EL (cell line): Measurements from ENCODE around the gene TMEM151B.
A peak's percentile ranks its signal among the peaks of the same experiment; 100 is the strongest.
"Not testable (repeated sequence)": the region's sequence is repeated elsewhere in the genome, so short reads cannot be mapped to it uniquely, and the experiment has no call there.

Experiments
- DNase-seq: peaks from one replicate; pipeline ENCODE4 v3.0.0-alpha.2; 2016

The TMEM151B gene

GRCh38 chr6:44309092-44309491 is 38.8 kb downstream of the TMEM151B start:
- DNase-seq = peak; percentile 52

- no peak for DNase-seq
Observed at GRCh38 chr6:44309631-44310030, 39.4 kb downstream of the TMEM151B start.

- DNase-seq = no peak
Observed at GRCh38 chr6:44310241-44310640, 40.0 kb downstream of the TMEM151B start.

GRCh38 chr6:44311304-44311703 is 41.1 kb downstream of the TMEM151B start:
- no peak for DNase-seq

- DNase-seq = no peak
Observed at GRCh38 chr6:44311767-44312166, 41.5 kb downstream of the TMEM151B start.

GRCh38 chr6:44312901-44313788 is 42.9 kb downstream of the TMEM151B start, which contains the start of gene AARS2:
TSS of gene AARS2 (minus strand) at chr6:44313347. CDS start at chr6:44313323, 24 bp downstream.
- DNase-seq = peak; percentile 82

- not testable (repeated sequence) for DNase-seq
Observed at GRCh38 chr6:44314657-44315056, 44.4 kb downstream of the TMEM151B start.

GRCh38 chr6:44315516-44315915 is 45.3 kb downstream of the TMEM151B start:
- DNase-seq = no peak

- DNase-seq = no peak
Observed at GRCh38 chr6:44315951-44316350, 45.7 kb downstream of the TMEM151B start.

GRCh38 chr6:44316481-44316880 is 46.2 kb downstream of the TMEM151B start:
- DNase-seq = no peak

- not testable (repeated sequence) for DNase-seq
Observed at GRCh38 chr6:44317136-44317631, 46.9 kb downstream of the TMEM151B start.

GRCh38 chr6:44321210-44321609 is 51.0 kb downstream of the TMEM151B start:
- no peak for DNase-seq

GRCh38 chr6:44327096-44327495 is 56.8 kb downstream of the TMEM151B start:
- DNase-seq = no peak

GRCh38 chr6:44327760-44328159 is 57.5 kb downstream of the TMEM151B start:
- no peak for DNase-seq

GRCh38 chr6:44328203-44328602 is 58.0 kb downstream of the TMEM151B start:
- not testable (repeated sequence) for DNase-seq

- DNase-seq = no peak
Observed at GRCh38 chr6:44329858-44330257, 59.6 kb downstream of the TMEM151B start.

- no peak for DNase-seq
Observed at GRCh38 chr6:44332585-44332984, 62.3 kb downstream of the TMEM151B start.

- no peak for DNase-seq
Observed at GRCh38 chr6:44333273-44333919, 63.1 kb downstream of the TMEM151B start.

- DNase-seq = no peak
Observed at GRCh38 chr6:44333942-44334341, 63.7 kb downstream of the TMEM151B start.

GRCh38 chr6:44335631-44336030 is 65.4 kb downstream of the TMEM151B start:
- DNase-seq = no peak

GRCh38 chr6:44338228-44339122 is 68.2 kb downstream of the TMEM151B start:
- DNase-seq = peak; percentile 62

GRCh38 chr6:44339301-44339700 is 69.1 kb downstream of the TMEM151B start:
- no peak for DNase-seq
